Measurements from ENCODE around the gene IQSEC2. TPM values are rescaled to one million over a fixed set of nuclear protein-coding genes. Genes with fewer than 3 reads are reported as not detected.
A peak's percentile ranks its signal among the peaks of the same experiment; 100 is the strongest.

The IQSEC2 gene
- total RNA-seq (2021; fragmentation: NEBNext Ultra II Directional; extraction: Animal tissue kit (Norgen Biotek cat#: 25700)) (48.5 and 54.9 TPM in 2 replicates), polyA plus RNA-seq (2011; rRNA removed) (6.1 and 11.6 TPM in 2 replicates), polyA minus RNA-seq (2011; rRNA and poly(A)+ RNA removed) (8.6 and 14.4 TPM in 2 replicates)
- polyA plus RNA-seq (2011; cell fraction: cytosol; rRNA removed) = 5.7 TPM
- 35.1 TPM for polyA plus RNA-seq (2011; cell fraction: nucleus; rRNA removed)
- polyA plus RNA-seq (2012, experiment 1 of 2) = 15.3 to 18.0 TPM (median 16.2 TPM) in 4 replicates
- 9.0 TPM for polyA plus RNA-seq (2012, experiment 2 of 2)
- polyA plus RNA-seq (2013, experiment 1 of 2) = 29.9 TPM
- 31.2 TPM for polyA plus RNA-seq (2013, experiment 2 of 2)
- polyA minus RNA-seq (2011; cell fraction: cytosol; rRNA and poly(A)+ RNA removed) = 8.1 TPM
- polyA minus RNA-seq (2011; cell fraction: nucleus; rRNA and poly(A)+ RNA removed) = 13.4 TPM
- long read RNA-seq, experiment 1, partial matches to known transcripts = 10 of 35 reads
- long read RNA-seq, experiment 1, other reads (novel, unspliced or antisense) = 24 of 35 reads
- long read RNA-seq, experiment 2, partial matches to known transcripts = 0 of 1 reads
- long read RNA-seq, experiment 2, other reads (novel, unspliced or antisense) = 1 of 1 reads

DNA sequence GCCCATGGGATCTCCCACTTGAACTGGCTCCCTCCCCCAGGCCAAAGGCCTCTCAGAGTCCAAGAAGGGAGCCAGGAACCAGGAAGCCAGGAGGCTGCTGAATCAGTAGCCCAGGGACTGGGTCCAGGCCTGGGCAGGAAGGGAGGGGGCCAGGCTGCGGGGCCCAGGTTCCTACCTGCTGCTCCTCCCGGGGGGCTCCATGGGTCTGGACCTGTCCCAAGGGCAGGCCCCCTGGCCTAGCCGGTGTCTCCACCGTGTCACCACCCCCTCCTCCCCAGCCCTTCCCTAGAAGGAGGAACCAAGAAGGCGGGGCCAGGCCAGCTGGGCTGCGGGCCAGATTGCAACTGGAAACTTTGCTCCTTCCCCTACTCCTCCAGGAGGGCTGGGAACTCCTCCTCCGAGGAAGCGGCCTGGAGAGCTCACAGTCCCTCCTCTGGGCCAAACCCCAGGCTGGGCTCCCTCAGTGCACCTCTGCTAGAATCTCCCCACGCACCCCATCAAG is at the start of gene IQSEC2:
Gene IQSEC2, minus strand, starts transcription at position 264 of the 502 bp plus-strand sequence.
- peaks cover 0 to 13% (median 2%) of the 10 kb centered on the region in 4 experiments; a peak in 5 of 7 replicates for H3K4me1 ChIP-seq (replicated peaks in 1 of 4; ENCODE audit: control insufficient read depth in 3 of 4, insufficient read depth in 4 of 4, low read length in 3 of 4)
- H2AFZ ChIP-seq (ENCODE audit: low read length) = no peak within 1 kb of the TSS
- H3K14ac ChIP-seq (ENCODE audit: insufficient read length) = no peak within 1 kb of the TSS
- DNase-seq (ENCODE audit: low read depth in 1 of 2, low spot score in 2 of 2) = peak; percentile 2 to 59
- H3K79me1 ChIP-seq (ENCODE audit: low read depth, low read length) = no peaks in the 10 kb centered on the region
- H3K4me2 ChIP-seq (ENCODE audit: insufficient read depth in 1 of 2, low read depth in 2 of 2, low read length in 2 of 2) = peak within 1 kb of the TSS; percentile 49 to 53
- peak within 1 kb of the TSS; percentile 68; the same call in 1 of the 2 replicates for H4K8ac ChIP-seq (ENCODE audit: extremely low read depth, insufficient read depth, low read length)
- H2BK120ac ChIP-seq (replicated peaks; ENCODE audit: low read depth, low read length) = no peak within 1 kb of the TSS
- H4K91ac ChIP-seq (replicated peaks; ENCODE audit: insufficient read length, low read length) = no peak within 1 kb of the TSS
- ChIA-PET CTCF (ENCODE audit: partially characterized antibody) (interaction anchor here (1.1 to 4.9 kb wide), 7 partner anchors 13 to 201 kb away, joined by 3 to 27 read pairs (median 4); no protein-coding TSS in a partner anchor), POLR2A (ENCODE audit: partially characterized antibody) (no interaction called here)
- no peak within 1 kb of the TSS; a peak in 1 of 7 replicates for H3K9ac ChIP-seq (replicated peaks in 1 of 4; ENCODE audit: extremely low read depth in 1 of 4, low read depth in 3 of 4, low read length in 3 of 4)
- H3K18ac ChIP-seq (ENCODE audit: extremely low read depth, low read length) = no peak within 1 kb of the TSS; the same call in 1 of the 2 replicates
- peak; percentile 45 for FAIRE-seq
- no peak within 1 kb of the TSS for H3K23ac ChIP-seq (ENCODE audit: insufficient read length)
- H2BK15ac ChIP-seq (ENCODE audit: low read length) = no peak within 1 kb of the TSS
- H3K23me2 ChIP-seq (ENCODE audit: low read depth, low read length) = peaks cover 2% of the 10 kb centered on the region; the same call in 1 of the 2 replicates
- H2BK12ac ChIP-seq (ENCODE audit: low read depth, low read length) = no peak within 1 kb of the TSS
- H4K5ac ChIP-seq (ENCODE audit: insufficient read length, low read depth, low read length) = peak within 1 kb of the TSS; percentile 43
- 20% methylated on average over 5 of the region's 9 CpGs; no CpG with 5 or more reads in 1 of the 2 experiments for WGBS, 2 experiments (ENCODE audit: extremely low coverage in 1 of 2, insufficient coverage in 1 of 2, insufficient read length in 1 of 2, insufficient replicate concordance in 2 of 2, low coverage in 1 of 2, low lambda C conversion rate in 2 of 2, missing lambda C conversion rate in 1 of 2)
- H4K20me1 ChIP-seq (replicated peaks in 1 of 2; ENCODE audit: control insufficient read depth in 1 of 2, insufficient read depth in 2 of 2, low read length in 2 of 2) = no peaks in the 10 kb centered on the region
- no peaks in the 10 kb centered on the region for H3K36me3 ChIP-seq (ENCODE audit: control insufficient read depth in 2 of 4, insufficient read depth in 4 of 4, low read length in 3 of 4)
- no peak within 1 kb of the TSS for H3K27ac ChIP-seq (ENCODE audit: low read depth, low read length)
- no peak for TF ChIP-seq POLR2AphosphoS5 (IDR thresholded peaks at IDR 0.05; ENCODE audit: low read depth, low read length)
- no peak for TF ChIP-seq GTF2F1 (IDR thresholded peaks at IDR 0.05; ENCODE audit: borderline replicate concordance, low read depth, low read length)
- TF ChIP-seq YY1 (IDR thresholded peaks at IDR 0.05; ENCODE audit: low read depth, low read length) = no peak
- no peak for TF ChIP-seq JUND (IDR thresholded peaks at IDR 0.05; ENCODE audit: low read length)
- TF ChIP-seq BCL11A (IDR thresholded peaks at IDR 0.05; ENCODE audit: low read depth in 2 of 2, low read length in 2 of 2) = no peak
- TF ChIP-seq EP300 (IDR thresholded peaks at IDR 0.05; ENCODE audit: borderline replicate concordance in 1 of 2, low read depth in 2 of 2, low read length in 2 of 2) = no peak
- no peak within 1 kb of the TSS for H3K56ac ChIP-seq (replicated peaks; ENCODE audit: insufficient read length, low read depth, low read length)
- H3K9me3 ChIP-seq (ENCODE audit: insufficient read depth in 2 of 2, low read depth in 1 of 2, low read length in 1 of 2) = no peaks in the 10 kb centered on the region
- H3K4me3 ChIP-seq (ENCODE audit: extremely low read depth in 1 of 4, insufficient read depth in 2 of 4, low read depth in 3 of 4, low read length in 4 of 4) = peak within 1 kb of the TSS in 3 of 4 experiments; percentile 10 to 46 (median 16); a peak in 2 of 8 replicates
- H3K79me2 ChIP-seq (ENCODE audit: control insufficient read depth in 1 of 2, insufficient read depth in 2 of 2, low read length in 2 of 2) = no peaks in the 10 kb centered on the region
- H2AK5ac ChIP-seq (ENCODE audit: low read depth, low read length) = 0 out of 2 replicates have a peak within 1 kb of the TSS, but pooled peaks have one; percentile 82
- no peak within 1 kb of the TSS for H3K4ac ChIP-seq (replicated peaks; ENCODE audit: insufficient read length, low read depth, low read length)
- no peak within 1 kb of the TSS for H2BK20ac ChIP-seq (ENCODE audit: low read length)
- no peaks in the 10 kb centered on the region for H3K27me3 ChIP-seq (replicated peaks in 1 of 4; ENCODE audit: control insufficient read depth in 3 of 4, extremely low read depth in 1 of 4, insufficient read depth in 3 of 4, low read length in 3 of 4)
- H2BK5ac ChIP-seq (ENCODE audit: low read depth, low read length) = no peak within 1 kb of the TSS

Measured in H1 (cell line).